Measurements from ENCODE around the gene SMAD3. TPM values are rescaled to one million over a fixed set of nuclear protein-coding genes. Genes with fewer than 3 reads are reported as not detected.

SMAD3 gene
- total and polyA plus RNA-seq, 2 of the 4 experiments (the other 2 are of a cell fraction), result 71.0 to 177 TPM

DNA sequence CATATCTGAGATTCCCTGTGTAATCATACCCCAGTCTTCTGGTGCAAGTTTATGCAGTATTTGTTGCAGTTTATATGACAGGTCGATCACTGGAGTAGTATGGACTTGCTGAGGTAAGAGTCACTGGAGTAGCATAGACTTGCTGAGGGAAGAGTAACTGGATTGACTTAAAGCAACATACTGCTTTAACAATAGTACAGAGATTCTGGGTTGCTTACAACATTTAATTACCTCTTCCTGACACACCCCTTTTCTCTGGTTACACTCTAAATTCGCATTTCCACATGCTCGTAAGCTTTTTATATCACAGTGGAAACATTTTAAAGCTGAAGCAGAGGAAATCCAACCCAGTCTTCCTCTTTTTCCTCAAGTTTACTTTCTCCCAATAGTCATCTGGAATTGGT is 177.3 kb downstream of the SMAD3 start:
- H4K5ac ChIP-seq (ENCODE audit: low read depth, low read length), result no peak overlapping the region
- H3K23ac ChIP-seq (ENCODE audit: low read depth, low read length), result no peak overlapping the region
- CTCF ChIA-PET, result interaction anchor here (0.6 kb wide), 1 partner anchor 372 kb away, joined by 3 read pairs; no protein-coding TSS in a partner anchor
- no peak overlapping the region for H3K27ac ChIP-seq (ENCODE audit: insufficient read depth, low read length)
- BruUV-seq (replicated peaks), result no TSS peak
- no peaks in the 10 kb centered on the region for H3K27me3 ChIP-seq (ENCODE audit: control insufficient read depth, insufficient read depth, low read length)
- no peak overlapping the region for H2BK5ac ChIP-seq (ENCODE audit: low read depth, low read length, poor library complexity, severe bottlenecking)
- TF ChIP-seq CEBPB (IDR thresholded peaks at IDR 0.05; ENCODE audit: low read depth, low read length), result no peak
- TF ChIP-seq CHD1 (IDR thresholded peaks at IDR 0.05; ENCODE audit: low read depth, low read length), result no peak
- TF ChIP-seq POLR2A (IDR thresholded peaks at IDR 0.05; ENCODE audit: low read depth, low read length), result no peak
- no peak for TF ChIP-seq ELK1 (IDR thresholded peaks at IDR 0.05; ENCODE audit: borderline replicate concordance, low read depth, low read length)
- TF ChIP-seq FOS (IDR thresholded peaks at IDR 0.05; ENCODE audit: low read depth, low read length), result no peak
- no peak for TF ChIP-seq NFE2L2 (IDR thresholded peaks at IDR 0.05; ENCODE audit: low read depth, low read length)
- TF ChIP-seq MXI1 (IDR thresholded peaks at IDR 0.05; ENCODE audit: borderline replicate concordance, low read depth, low read length), result no peak
- TF ChIP-seq SMC3 (IDR thresholded peaks at IDR 0.05; ENCODE audit: low read depth, low read length), result no peak
- TF ChIP-seq MAFK (IDR thresholded peaks at IDR 0.05; ENCODE audit: low read depth, low read length), result no peak
- no peak for TF ChIP-seq RFX5 (IDR thresholded peaks at IDR 0.05; ENCODE audit: low read depth, low read length)
- no peak for TF ChIP-seq MAZ (IDR thresholded peaks at IDR 0.05; ENCODE audit: borderline replicate concordance, low read depth, low read length)
- H2BK120ac ChIP-seq (ENCODE audit: low read depth, low read length), result no peak overlapping the region
- peaks cover 2% of the 10 kb centered on the region; the same call in 1 of the 2 replicates for H3K4me1 ChIP-seq (ENCODE audit: control insufficient read depth, insufficient read depth, low read length)
- H3K56ac ChIP-seq (ENCODE audit: extremely low read depth, insufficient read depth, low read length), result no peak overlapping the region
- H2AK9ac ChIP-seq (replicated peaks; ENCODE audit: low read depth, low read length, poor library complexity), result no peak overlapping the region
- peaks cover 6% of the 10 kb centered on the region; the same call in 1 of the 2 replicates for H3K36me3 ChIP-seq (ENCODE audit: control insufficient read depth, insufficient read depth, low read length)
- no peak overlapping the region for H3K14ac ChIP-seq (replicated peaks; ENCODE audit: low read depth, low read length)
- no peak overlapping the region for H3K4me3 ChIP-seq (ENCODE audit: insufficient read depth, low read depth, low read length)
- H3K9ac ChIP-seq (ENCODE audit: low read depth, low read length), result no peak overlapping the region
- H4K8ac ChIP-seq (ENCODE audit: low read depth in 2 of 2, low read length in 2 of 2), result no peak overlapping the region
- H2BK20ac ChIP-seq (ENCODE audit: low read depth, low read length), result no peak overlapping the region
- peaks cover 21% of the 10 kb centered on the region; the same call in 1 of the 2 replicates for H4K20me1 ChIP-seq (ENCODE audit: insufficient read depth, low read length)
- H2BK15ac ChIP-seq (ENCODE audit: low read depth, low read length), result no peak overlapping the region
- H3K18ac ChIP-seq (ENCODE audit: low read depth, low read length), result no peak overlapping the region
- H3K4me2 ChIP-seq (ENCODE audit: low read depth, low read length), result no peak overlapping the region
- H3K79me1 ChIP-seq (ENCODE audit: low read depth in 1 of 2, low read length in 2 of 2), result peaks cover 38 to 54% of the 10 kb centered on the region in 2 experiments
- no peak overlapping the region for H3K4ac ChIP-seq (ENCODE audit: low read depth, low read length)
- intact Hi-C loops (cut with micrococcal nuclease) (no loop called here), in situ Hi-C loops (cut with MboI; ENCODE audit: low sequenced_read_pairs) (no loop called here), dilution Hi-C loops (cut with HindIII; ENCODE audit: low sequenced_read_pairs, unreplicated experiment) (no loop called here)
- H3K9me1 ChIP-seq (ENCODE audit: insufficient read depth, low read length), result no peaks in the 10 kb centered on the region
- POLR2A ChIA-PET (ENCODE audit: unreplicated experiment), result interaction anchor here (0.6 kb wide), 1 partner anchor 64 kb away, joined by 6 read pairs; no protein-coding TSS in a partner anchor
- DNase-seq (no peak), ATAC-seq (ENCODE audit: low read depth) (no peak)
- H3K9me3 ChIP-seq (ENCODE audit: control insufficient read depth, insufficient read depth, low read length), result no peaks in the 10 kb centered on the region
- H2AK5ac ChIP-seq (ENCODE audit: low read depth, low read length), result no peak overlapping the region
- 83% methylated on average over 1 of the region's 3 CpGs; no CpG with 5 or more reads in 1 of the 2 experiments for WGBS, 2 experiments (ENCODE audit: extremely low coverage in 2 of 2, insufficient read length in 1 of 2)
- no peak overlapping the region for H2AFZ ChIP-seq (replicated peaks; ENCODE audit: low read length, poor library complexity)
- no peak overlapping the region for H4K91ac ChIP-seq (ENCODE audit: insufficient read depth, low read depth, low read length)
